Panc1 (cell line): Measurements from ENCODE around the gene GRID2. TPM values are rescaled to one million over a fixed set of nuclear protein-coding genes. Genes with fewer than 3 reads are reported as not detected.

Experiments
- ATAC-seq: fragments of 200-7000 bp; cut with Tn5 transposase; 2 replicates; pipeline ENCODE4 v1.9.1; 2020; ENCODE audit warnings: mild to moderate bottlenecking, moderate library complexity
- BruUV-seq: library from RNA; stranded (reverse); fragments of 400-500 nt; replicated peaks from 2 replicates; lab custom pipeline; 2021; lab: Mats Ljungman, UMichigan
- CTCF ChIA-PET: fragments of 300-600 bp; sonication (Branson Sonifier 250); formaldehyde crosslinking; loops from one replicate; lab custom pipeline; 2022; ENCODE audit warnings: antibody characterized with exemption; lab: Charles Lee
- POLR2A ChIA-PET: fragments of 300-600 bp; sonication (Branson Sonifier 250); formaldehyde crosslinking; loops from one replicate; lab custom pipeline; 2022; ENCODE audit warnings: antibody characterized with exemption; lab: Charles Lee
- DNase-seq: peaks from one replicate; pipeline ENCODE4 v3.0.0-alpha.2; 2010; ENCODE audit warnings: low read depth, low spot score
- H3K27ac ChIP-seq: 2 replicates; pipeline ENCODE4 v1.5.1; 2011; ENCODE audit warnings: mild to moderate bottlenecking, low read length, inconsistent platforms
- H3K27me3 ChIP-seq: fragments of 200-500 bp; sonication (Bioruptor generic); 2 replicates; pipeline ENCODE4 v1.6.0; 2014; ENCODE audit warnings: low read length, inconsistent platforms; ENCODE audit not compliant: control insufficient read depth, insufficient read depth
- H3K36me3 ChIP-seq: fragments of 200-500 bp; sonication (Bioruptor generic); 2 replicates; pipeline ENCODE4 v1.5.1; 2014; ENCODE audit warnings: inconsistent platforms, mild to moderate bottlenecking, low read length, moderate library complexity; ENCODE audit not compliant: control insufficient read depth, insufficient read depth
- H3K4me1 ChIP-seq: 2 replicates; pipeline ENCODE4 v1.5.1; 2011; ENCODE audit warnings: inconsistent platforms, mild to moderate bottlenecking, low read length, moderate library complexity; ENCODE audit not compliant: control insufficient read depth, insufficient read depth
- H3K4me3 ChIP-seq, 2 experiments: 2 replicates each; pipeline ENCODE4 v1.5.1; 2011 to 2012; ENCODE audit warnings: low read depth in 2 of 2, low read length in 2 of 2, mild to moderate bottlenecking in 2 of 2, inconsistent platforms in 1 of 2, moderate library complexity in 1 of 2
- H3K9me3 ChIP-seq: fragments of 200-500 bp; sonication (Bioruptor generic); 2 replicates; pipeline ENCODE4 v1.5.1; 2014; ENCODE audit warnings: low read depth, mild to moderate bottlenecking, inconsistent platforms, low read length, moderate library complexity; ENCODE audit not compliant: control insufficient read depth, insufficient read depth
- CTCF ChIP-seq: fragments of 450-650 bp; IDR thresholded peaks from 2 replicates; pipeline ENCODE4 v1.5.1; 2017; ENCODE audit warnings: mild to moderate bottlenecking
- POLR2AphosphoS5 ChIP-seq: IDR thresholded peaks from 2 replicates; pipeline ENCODE4 v1.6.1; 2012; ENCODE audit warnings: mild to moderate bottlenecking, low read depth, low read length, moderate library complexity
- SIN3A ChIP-seq: IDR thresholded peaks from 2 replicates; pipeline ENCODE4 v1.6.1; 2012; ENCODE audit warnings: low read depth, mild to moderate bottlenecking, low read length, moderate library complexity, borderline replicate concordance; ENCODE audit not compliant: insufficient read depth
- TCF7L2 ChIP-seq: IDR thresholded peaks from 2 replicates; pipeline ENCODE4 v1.6.1; 2011; ENCODE audit warnings: mild to moderate bottlenecking, low read depth, low read length, inconsistent platforms
- in situ Hi-C: cut with HindIII; loops from 2 replicates; pipeline ENCODE4 v1.10.0; 2016; ENCODE audit warnings: low sequenced_read_pairs, low pct_unique_long_range_greater_than_20kb
- intact Hi-C: fragments of 100-400 bp; cut with micrococcal nuclease; formaldehyde crosslinking; loops from one replicate; pipeline ENCODE4 v1.10.0; 2022; ENCODE audit not compliant: unreplicated experiment
- total RNA-seq: library from RNA; stranded (reverse); gene quantifications from one replicate; pipeline ENCODE4 v1.2.1, GENCODE V29; 2021; ENCODE audit not compliant: unreplicated experiment
- TF ChIP-seq, protein P1 (sequence below), 2 experiments: IDR thresholded peaks; 2 replicates each; pipeline ENCODE4 v1.6.1; 2011 to 2012; ENCODE audit warnings: low read depth in 2 of 2, control low read depth in 1 of 2, low read length in 1 of 2, mild to moderate bottlenecking in 1 of 2, moderate library complexity in 1 of 2; ENCODE audit not compliant: insufficient read depth in 1 of 2

GRID2 gene
- total RNA-seq, 1 experiment from 2014 or later: 0.08 TPM

DNA sequence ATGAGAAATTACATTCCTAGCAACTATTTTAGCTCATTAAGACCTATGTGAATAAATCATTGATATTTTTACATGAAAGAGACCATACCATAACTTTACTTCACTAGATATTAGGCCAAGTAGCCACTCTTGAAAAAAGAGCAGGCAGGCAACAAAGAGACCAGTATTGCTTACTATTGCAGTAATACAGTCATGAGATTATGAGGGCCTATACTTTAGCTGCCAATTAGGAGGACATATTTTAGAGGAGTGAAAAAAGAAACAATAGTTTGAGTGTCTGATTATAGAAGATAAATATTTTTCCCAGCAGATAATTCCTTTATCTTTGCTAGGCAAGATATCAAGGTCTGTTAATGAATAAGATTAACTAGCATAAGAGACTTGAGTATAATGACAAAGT is 739.0 kb downstream of the GRID2 start:
- CTCF ChIA-PET: no interaction called here
- in situ Hi-C loops: no loop called here
- Histone ChIP-seq H3K27ac (no peak overlapping the region), H3K27me3 (no peaks in the 10 kb centered on the region), H3K36me3 (no peaks in the 10 kb centered on the region), H3K4me1 (no peaks in the 10 kb centered on the region), H3K4me3 (no peak overlapping the region), H3K9me3 (no peaks in the 10 kb centered on the region)
- DNase-seq: no peak
- TF ChIP-seq, protein P1, sequence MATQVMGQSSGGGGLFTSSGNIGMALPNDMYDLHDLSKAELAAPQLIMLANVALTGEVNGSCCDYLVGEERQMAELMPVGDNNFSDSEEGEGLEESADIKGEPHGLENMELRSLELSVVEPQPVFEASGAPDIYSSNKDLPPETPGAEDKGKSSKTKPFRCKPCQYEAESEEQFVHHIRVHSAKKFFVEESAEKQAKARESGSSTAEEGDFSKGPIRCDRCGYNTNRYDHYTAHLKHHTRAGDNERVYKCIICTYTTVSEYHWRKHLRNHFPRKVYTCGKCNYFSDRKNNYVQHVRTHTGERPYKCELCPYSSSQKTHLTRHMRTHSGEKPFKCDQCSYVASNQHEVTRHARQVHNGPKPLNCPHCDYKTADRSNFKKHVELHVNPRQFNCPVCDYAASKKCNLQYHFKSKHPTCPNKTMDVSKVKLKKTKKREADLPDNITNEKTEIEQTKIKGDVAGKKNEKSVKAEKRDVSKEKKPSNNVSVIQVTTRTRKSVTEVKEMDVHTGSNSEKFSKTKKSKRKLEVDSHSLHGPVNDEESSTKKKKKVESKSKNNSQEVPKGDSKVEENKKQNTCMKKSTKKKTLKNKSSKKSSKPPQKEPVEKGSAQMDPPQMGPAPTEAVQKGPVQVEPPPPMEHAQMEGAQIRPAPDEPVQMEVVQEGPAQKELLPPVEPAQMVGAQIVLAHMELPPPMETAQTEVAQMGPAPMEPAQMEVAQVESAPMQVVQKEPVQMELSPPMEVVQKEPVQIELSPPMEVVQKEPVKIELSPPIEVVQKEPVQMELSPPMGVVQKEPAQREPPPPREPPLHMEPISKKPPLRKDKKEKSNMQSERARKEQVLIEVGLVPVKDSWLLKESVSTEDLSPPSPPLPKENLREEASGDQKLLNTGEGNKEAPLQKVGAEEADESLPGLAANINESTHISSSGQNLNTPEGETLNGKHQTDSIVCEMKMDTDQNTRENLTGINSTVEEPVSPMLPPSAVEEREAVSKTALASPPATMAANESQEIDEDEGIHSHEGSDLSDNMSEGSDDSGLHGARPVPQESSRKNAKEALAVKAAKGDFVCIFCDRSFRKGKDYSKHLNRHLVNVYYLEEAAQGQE (IDR thresholded peaks at IDR 0.05; ENCODE audit: insufficient read depth in 1 of 2, low read depth in 2 of 2, low read length in 1 of 2): no peak
- TF ChIP-seq TCF7L2 (no peak), CTCF (no peak), POLR2AphosphoS5 (no peak), SIN3A (no peak)
- no TSS peak for BruUV-seq
- intact Hi-C loops: no loop called here
- ATAC-seq: no peak
- POLR2A ChIA-PET: no interaction called here

DNA sequence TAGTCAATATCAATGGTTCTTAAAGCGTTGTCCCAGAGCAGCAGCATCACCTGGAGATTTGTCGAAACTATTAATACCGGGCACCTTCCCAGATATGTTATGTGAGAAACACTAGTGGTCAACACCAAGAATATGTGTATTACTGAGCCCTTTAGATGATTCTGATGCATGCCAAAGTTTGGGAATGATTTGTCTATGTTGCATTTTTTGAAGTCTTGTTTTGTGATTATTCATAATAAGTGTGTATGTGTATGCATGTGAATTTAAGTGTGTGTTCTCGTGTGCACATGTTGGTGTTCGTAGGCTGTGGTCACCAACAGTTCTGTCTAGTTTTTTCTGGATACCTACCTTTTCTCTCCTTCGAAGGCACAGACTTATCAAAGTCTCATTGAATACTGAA is 749.4 kb downstream of the GRID2 start:
- H3K4me3 ChIP-seq: no peak overlapping the region
- DNase-seq (no peak), ATAC-seq (no peak)
- no TSS peak for BruUV-seq
- H3K36me3 ChIP-seq: no peaks in the 10 kb centered on the region
- H3K27me3 ChIP-seq: no peaks in the 10 kb centered on the region
- no peaks in the 10 kb centered on the region for H3K9me3 ChIP-seq
- ChIA-PET CTCF (no interaction called here), POLR2A (no interaction called here)
- no peaks in the 10 kb centered on the region for H3K4me1 ChIP-seq
- TF ChIP-seq SIN3A (no peak), CTCF (no peak), TCF7L2 (no peak), POLR2AphosphoS5 (no peak)
- TF ChIP-seq, protein P1 (IDR thresholded peaks at IDR 0.05; ENCODE audit: insufficient read depth in 1 of 2, low read depth in 2 of 2, low read length in 1 of 2): no peak
- H3K27ac ChIP-seq: no peak overlapping the region
- intact Hi-C loops: no loop called here
- in situ Hi-C loops: no loop called here
